HepG2 (cell line): ENCODE results near the gene USP20. TPM values are rescaled to one million over a fixed set of nuclear protein-coding genes. Genes with fewer than 3 reads are reported as not detected.

Source experiments
- BCLAF1 ChIP-seq: fragments of 450-650 bp; IDR thresholded peaks from 2 replicates; pipeline ENCODE4 v1.6.1; 2017; ENCODE audit warnings: mild to moderate bottlenecking
- BHLHE40 ChIP-seq: IDR thresholded peaks from 2 replicates; pipeline ENCODE4 v1.6.1; 2011; ENCODE audit warnings: low read length, improper control_type of control experiment
- DDIT3 ChIP-seq: sonication (generic); formaldehyde crosslinking; IDR thresholded peaks from 2 replicates; pipeline ENCODE4 v1.4.0; 2020; ENCODE audit warnings: mild to moderate bottlenecking, missing genetic modification reagents
- EZH2 ChIP-seq: conservative IDR thresholded peaks from 2 replicates; pipeline ENCODE4 v1.6.1; 2012; ENCODE audit warnings: mild to moderate bottlenecking, low read depth, low read length, moderate library complexity
- HOXA5 ChIP-seq: sonication (generic); formaldehyde crosslinking; IDR thresholded peaks from 2 replicates; pipeline ENCODE4 v1.4.0; 2020; ENCODE audit warnings: missing genetic modification reagents
- ISL2 ChIP-seq: sonication (generic); formaldehyde crosslinking; IDR thresholded peaks from 2 replicates; pipeline ENCODE4 v1.5.0; 2020; ENCODE audit warnings: missing genetic modification reagents
- JUND ChIP-seq: sonication (generic); formaldehyde crosslinking; IDR thresholded peaks from 2 replicates; pipeline ENCODE4 v1.8.0; 2022; ENCODE audit warnings: mild to moderate bottlenecking, missing genetic modification reagents
- MAF1 ChIP-seq: sonication (generic); formaldehyde crosslinking; IDR thresholded peaks from 2 replicates; pipeline ENCODE4 v1.5.0; 2020; ENCODE audit warnings: missing genetic modification reagents, borderline replicate concordance
- MED13 ChIP-seq: sonication (generic); formaldehyde crosslinking; IDR thresholded peaks from 2 replicates; pipeline ENCODE4 v1.5.0; 2020; ENCODE audit warnings: missing genetic modification reagents
- ONECUT2 ChIP-seq: sonication (generic); formaldehyde crosslinking; IDR thresholded peaks from 2 replicates; pipeline ENCODE4 v1.4.0; 2020; ENCODE audit warnings: missing genetic modification reagents
- PAWR ChIP-seq: sonication (generic); formaldehyde crosslinking; IDR thresholded peaks from 2 replicates; pipeline ENCODE4 v1.4.0; 2020; ENCODE audit warnings: missing genetic modification reagents, mild to moderate bottlenecking, borderline replicate concordance
- PHF8 ChIP-seq: sonication (generic); formaldehyde crosslinking; IDR thresholded peaks from 2 replicates; pipeline ENCODE4 v1.5.0; 2020; ENCODE audit warnings: missing genetic modification reagents
- RCOR2 ChIP-seq: IDR thresholded peaks from 2 replicates; pipeline ENCODE4 v1.6.1; 2016; ENCODE audit warnings: missing biosample characterization, missing genetic modification reagents
- SIX1 ChIP-seq: sonication (generic); formaldehyde crosslinking; IDR thresholded peaks from 2 replicates; pipeline ENCODE4 v1.4.0; 2020; ENCODE audit warnings: missing genetic modification reagents, borderline replicate concordance
- SUZ12 ChIP-seq: fragments of 150-350 bp; IDR thresholded peaks from 2 replicates; pipeline ENCODE4 v1.6.1; 2014; ENCODE audit warnings: low read depth, low read length
- ZBTB38 ChIP-seq: sonication (generic); formaldehyde crosslinking; IDR thresholded peaks from 2 replicates; pipeline ENCODE4 v1.5.1; 2020; ENCODE audit warnings: mild to moderate bottlenecking, missing genetic modification reagents
- ZBTB42 ChIP-seq: sonication (generic); formaldehyde crosslinking; IDR thresholded peaks from 2 replicates; pipeline ENCODE4 v1.5.0; 2020; ENCODE audit warnings: mild to moderate bottlenecking, missing genetic modification reagents
- ZNF484 ChIP-seq: sonication (generic); formaldehyde crosslinking; IDR thresholded peaks from 2 replicates; pipeline ENCODE4 v1.5.1; 2020; ENCODE audit warnings: mild to moderate bottlenecking, low read depth, missing genetic modification reagents, borderline replicate concordance
- ZNF607 ChIP-seq: sonication (generic); formaldehyde crosslinking; IDR thresholded peaks from 2 replicates; pipeline ENCODE4 v1.5.1; 2020; ENCODE audit warnings: missing genetic modification reagents, mild to moderate bottlenecking, borderline replicate concordance
- ZNF615 ChIP-seq: sonication (generic); formaldehyde crosslinking; IDR thresholded peaks from 2 replicates; pipeline ENCODE4 v1.5.0; 2020; ENCODE audit warnings: mild to moderate bottlenecking, missing genetic modification reagents, borderline replicate concordance
- ZNF777 ChIP-seq: sonication (generic); formaldehyde crosslinking; IDR thresholded peaks from 2 replicates; pipeline ENCODE4 v1.4.0; 2020; ENCODE audit warnings: missing genetic modification reagents
- polyA plus RNA-seq, 8 experiments: library from polyadenylated mRNA; depleted of rRNA in 3 of 8; stranded (reverse) in 7 of 8; unstranded in 1 of 8; fragments of >200 nt; fragmentation: Illumina TruSeq in 4 of 8; extraction: Trizol in 4 of 8; gene quantifications; 2 replicates each; pipeline versions ENCODE4 v1.2.1 to v1.2.3, GENCODE V29; 2011 to 2016; ENCODE audit warnings: low read depth in 4 of 8, missing spikeins in 1 of 8, mixed read lengths in 1 of 8; ENCODE audit not compliant: insufficient read depth in 1 of 8
- total RNA-seq, 5 experiments: library from RNA; depleted of rRNA; stranded (reverse); fragments of >200 nt; fragmentation: Illumina TruSeq; extraction: Trizol; gene quantifications; 2 replicates each; pipeline ENCODE4 v1.2.3, GENCODE V29; 2016; ENCODE audit warnings: low read depth in 1 of 5
- TF ChIP-seq, protein P1 (sequence below): sonication (generic); formaldehyde crosslinking; IDR thresholded peaks from 2 replicates; pipeline ENCODE4 v1.4.0; 2020; ENCODE audit warnings: mild to moderate bottlenecking, missing genetic modification reagents, borderline replicate concordance
- TF ChIP-seq, protein P2 (sequence below): sonication (generic); formaldehyde crosslinking; IDR thresholded peaks from 2 replicates; pipeline ENCODE4 v1.8.1; 2023; ENCODE audit warnings: missing genetic modification reagents, inconsistent platforms, borderline replicate concordance

USP20 gene
- total and polyA plus RNA-seq, 2 of the 13 experiments (the other 11 are each of a cell fraction or from before 2014, with no cell fraction given), result 4.4 to 5.9 TPM

DNA sequence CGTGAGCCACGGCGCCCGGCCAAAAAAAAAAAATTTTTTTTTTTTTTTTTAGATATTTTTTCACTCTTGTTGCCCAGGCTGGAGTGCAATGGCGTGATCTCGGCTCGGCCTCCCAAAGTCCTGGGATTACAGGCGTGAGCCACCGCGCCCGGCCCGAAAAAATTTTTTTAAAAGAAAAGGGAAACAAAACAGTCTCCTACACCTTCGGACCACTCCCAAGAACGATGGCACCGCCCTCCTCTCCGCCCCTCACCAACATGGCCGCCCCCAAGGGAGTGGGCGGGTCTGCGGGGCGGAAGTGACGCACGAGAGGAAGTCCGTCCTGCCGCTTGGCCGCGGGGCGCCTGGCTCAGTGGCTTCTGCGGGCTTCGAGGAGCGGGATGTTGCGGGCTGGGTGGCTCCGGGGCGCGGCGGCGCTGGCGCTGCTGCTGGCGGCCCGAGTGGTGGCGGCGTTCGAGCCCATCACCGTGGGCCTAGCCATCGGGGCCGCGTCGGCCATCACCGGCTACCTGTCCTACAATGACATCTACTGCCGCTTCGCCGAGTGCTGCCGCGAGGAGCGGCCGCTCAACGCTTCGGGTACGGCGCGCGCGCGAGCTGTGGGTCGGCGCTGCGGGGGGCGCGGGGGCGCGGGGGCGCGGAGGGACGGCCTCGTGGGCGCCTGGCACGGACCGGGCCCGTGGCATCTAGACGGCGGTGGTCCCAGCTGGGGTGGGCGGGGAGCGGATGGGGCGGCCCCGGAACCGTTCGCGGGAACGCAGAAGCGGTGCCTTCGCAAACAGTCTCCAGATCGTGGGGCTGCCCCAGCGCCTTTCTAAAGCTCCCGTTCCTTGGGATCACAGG is 32.2 kb upstream of the USP20 start, which contains the start of gene TOR1B (continued):
- TF ChIP-seq, protein P1, sequence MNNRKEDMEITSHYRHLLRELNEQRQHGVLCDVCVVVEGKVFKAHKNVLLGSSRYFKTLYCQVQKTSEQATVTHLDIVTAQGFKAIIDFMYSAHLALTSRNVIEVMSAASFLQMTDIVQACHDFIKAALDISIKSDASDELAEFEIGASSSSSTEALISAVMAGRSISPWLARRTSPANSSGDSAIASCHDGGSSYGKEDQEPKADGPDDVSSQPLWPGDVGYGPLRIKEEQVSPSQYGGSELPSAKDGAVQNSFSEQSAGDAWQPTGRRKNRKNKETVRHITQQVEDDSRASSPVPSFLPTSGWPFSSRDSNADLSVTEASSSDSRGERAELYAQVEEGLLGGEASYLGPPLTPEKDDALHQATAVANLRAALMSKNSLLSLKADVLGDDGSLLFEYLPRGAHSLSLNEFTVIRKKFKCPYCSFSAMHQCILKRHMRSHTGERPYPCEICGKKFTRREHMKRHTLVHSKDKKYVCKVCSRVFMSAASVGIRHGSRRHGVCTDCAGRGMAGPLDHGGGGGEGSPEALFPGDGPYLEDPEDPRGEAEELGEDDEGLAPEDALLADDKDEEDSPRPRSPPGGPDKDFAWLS (CRISPR knock-in tag), result no peak
- TF ChIP-seq EZH2 (no peak), BHLHE40 (no peak), RCOR2 (no peak; the same call in 1 of the 2 replicates), ONECUT2 (CRISPR knock-in tag) (no peak), ZNF484 (CRISPR knock-in tag) (no peak), DDIT3 (CRISPR knock-in tag) (no peak), SIX1 (CRISPR knock-in tag) (no peak), ISL2 (peak; percentile 50; the same call in 1 of the 2 replicates), ZNF607 (CRISPR knock-in tag) (peak; percentile 77; the same call in 1 of the 2 replicates), HOXA5 (0 out of 2 replicates have a peak, but pooled peaks have one; percentile 48), SUZ12 (no peak), BCLAF1 (no peak), JUND (CRISPR knock-in tag) (no peak), PHF8 (CRISPR knock-in tag) (peak; percentile 79), MAF1 (CRISPR knock-in tag) (no peak), ZBTB38 (CRISPR knock-in tag) (no peak), ZNF615 (CRISPR knock-in tag) (no peak), PAWR (CRISPR knock-in tag) (no peak), ZNF777 (CRISPR knock-in tag) (peak; percentile 55), MED13 (CRISPR knock-in tag) (no peak), ZBTB42 (no peak)
- TF ChIP-seq, protein P2, sequence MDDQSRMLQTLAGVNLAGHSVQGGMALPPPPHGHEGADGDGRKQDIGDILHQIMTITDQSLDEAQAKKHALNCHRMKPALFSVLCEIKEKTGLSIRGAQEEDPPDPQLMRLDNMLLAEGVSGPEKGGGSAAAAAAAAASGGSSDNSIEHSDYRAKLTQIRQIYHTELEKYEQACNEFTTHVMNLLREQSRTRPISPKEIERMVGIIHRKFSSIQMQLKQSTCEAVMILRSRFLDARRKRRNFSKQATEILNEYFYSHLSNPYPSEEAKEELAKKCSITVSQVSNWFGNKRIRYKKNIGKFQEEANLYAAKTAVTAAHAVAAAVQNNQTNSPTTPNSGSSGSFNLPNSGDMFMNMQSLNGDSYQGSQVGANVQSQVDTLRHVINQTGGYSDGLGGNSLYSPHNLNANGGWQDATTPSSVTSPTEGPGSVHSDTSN (CRISPR knock-in tag), result no peak
